ENCODE data around the gene GABRB1.

GABRB1 gene

DNA sequence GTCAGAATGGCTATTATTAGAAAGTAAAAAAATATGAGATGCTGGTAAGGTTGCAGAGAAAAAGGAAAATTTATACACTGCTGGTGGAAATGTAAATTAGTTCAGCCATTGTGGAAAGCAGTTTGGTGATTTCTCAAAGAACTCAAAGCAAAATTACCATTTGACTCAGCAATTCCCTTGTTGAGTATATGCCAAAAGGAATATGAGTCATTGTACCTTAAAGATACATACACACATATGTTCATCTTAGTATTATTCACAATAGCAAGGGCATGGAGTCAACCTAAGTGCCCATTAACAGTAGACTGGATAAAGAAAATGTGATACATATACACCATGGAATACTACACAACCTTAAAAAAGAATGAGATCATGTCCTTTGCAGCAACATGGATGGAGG, 284.0 kb downstream of the GABRB1 start:
- no peak overlapping the region for H3K27ac ChIP-seq
- TF ChIP-seq, protein P1, sequence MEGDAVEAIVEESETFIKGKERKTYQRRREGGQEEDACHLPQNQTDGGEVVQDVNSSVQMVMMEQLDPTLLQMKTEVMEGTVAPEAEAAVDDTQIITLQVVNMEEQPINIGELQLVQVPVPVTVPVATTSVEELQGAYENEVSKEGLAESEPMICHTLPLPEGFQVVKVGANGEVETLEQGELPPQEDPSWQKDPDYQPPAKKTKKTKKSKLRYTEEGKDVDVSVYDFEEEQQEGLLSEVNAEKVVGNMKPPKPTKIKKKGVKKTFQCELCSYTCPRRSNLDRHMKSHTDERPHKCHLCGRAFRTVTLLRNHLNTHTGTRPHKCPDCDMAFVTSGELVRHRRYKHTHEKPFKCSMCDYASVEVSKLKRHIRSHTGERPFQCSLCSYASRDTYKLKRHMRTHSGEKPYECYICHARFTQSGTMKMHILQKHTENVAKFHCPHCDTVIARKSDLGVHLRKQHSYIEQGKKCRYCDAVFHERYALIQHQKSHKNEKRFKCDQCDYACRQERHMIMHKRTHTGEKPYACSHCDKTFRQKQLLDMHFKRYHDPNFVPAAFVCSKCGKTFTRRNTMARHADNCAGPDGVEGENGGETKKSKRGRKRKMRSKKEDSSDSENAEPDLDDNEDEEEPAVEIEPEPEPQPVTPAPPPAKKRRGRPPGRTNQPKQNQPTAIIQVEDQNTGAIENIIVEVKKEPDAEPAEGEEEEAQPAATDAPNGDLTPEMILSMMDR (IDR thresholded peaks at IDR 0.05) = no peak
- DNase-seq = no peak

DNA sequence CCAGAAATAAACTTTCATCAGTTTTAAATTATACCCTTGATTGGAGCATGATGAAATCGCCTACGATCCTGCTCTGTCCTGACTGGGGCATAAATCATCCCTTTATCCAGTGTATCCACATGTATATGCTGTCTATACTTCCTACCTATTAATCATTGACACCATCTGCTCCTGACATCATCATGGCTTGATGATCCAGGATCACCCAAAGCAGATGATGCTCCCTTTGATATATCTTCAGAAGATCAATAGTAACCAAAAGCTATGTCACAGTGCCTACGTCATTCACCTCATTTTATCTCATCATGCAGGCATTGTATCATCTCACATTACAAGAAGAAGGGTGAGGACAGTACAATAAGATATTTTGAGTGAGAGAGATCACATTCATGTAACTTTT, 294.7 kb downstream of the GABRB1 start:
- no peaks in the 10 kb centered on the region for H3K36me3 ChIP-seq
- TF ChIP-seq, protein P1 (IDR thresholded peaks at IDR 0.05) = no peak
- H3K27ac ChIP-seq = no peak overlapping the region
- no peaks in the 10 kb centered on the region for H3K4me1 ChIP-seq
- no peak overlapping the region for H3K4me3 ChIP-seq
- no peaks in the 10 kb centered on the region for H3K9me3 ChIP-seq
- no peak for DNase-seq
- no peaks in the 10 kb centered on the region for H3K27me3 ChIP-seq
- intact Hi-C loops (cut with DNase I; ENCODE audit: low total_unique reads) = no loop called here

More for the DNA sequence above, 284.0 kb downstream of the GABRB1 start:
- Histone ChIP-seq H3K36me3 (no peaks in the 10 kb centered on the region), H3K4me1 (no peaks in the 10 kb centered on the region), H3K27me3 (no peaks in the 10 kb centered on the region), H3K9me3 (no peaks in the 10 kb centered on the region), H3K4me3 (no peak overlapping the region)
- intact Hi-C loops (cut with DNase I; ENCODE audit: low total_unique reads) = no loop called here

DNA sequence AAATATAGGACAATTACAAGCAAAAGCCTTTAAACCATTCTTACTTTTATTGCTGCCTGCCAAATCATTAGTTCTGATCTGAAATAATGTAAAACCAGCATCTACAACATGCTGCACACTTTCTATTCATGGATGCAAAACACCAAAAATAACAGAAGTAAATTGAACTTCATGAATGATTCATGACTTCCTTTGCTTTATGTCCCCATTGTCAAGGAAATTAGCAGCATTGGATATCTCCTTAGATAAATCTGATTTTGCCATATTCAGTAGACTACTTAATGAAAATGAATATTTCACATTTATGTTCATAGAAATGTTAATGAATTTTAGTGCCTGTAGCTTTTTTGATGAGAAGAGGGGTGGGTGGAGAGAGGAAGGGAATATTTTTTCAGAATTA, 299.5 kb downstream of the GABRB1 start:
- Histone ChIP-seq H3K27ac (no peak overlapping the region), H3K36me3 (no peaks in the 10 kb centered on the region), H3K9me3 (no peaks in the 10 kb centered on the region), H3K4me1 (no peaks in the 10 kb centered on the region), H3K4me3 (no peak overlapping the region), H3K27me3 (no peaks in the 10 kb centered on the region)
- DNase-seq = no peak
- intact Hi-C loops (cut with DNase I; ENCODE audit: low total_unique reads) = no loop called here
- TF ChIP-seq, protein P1 (IDR thresholded peaks at IDR 0.05) = no peak

- no peaks in the 10 kb centered on the region for H3K9me3 ChIP-seq
- TF ChIP-seq, protein P1 (IDR thresholded peaks at IDR 0.05) = no peak
- H3K4me3 ChIP-seq = no peak overlapping the region
- no peak for DNase-seq
- intact Hi-C loops (cut with DNase I; ENCODE audit: low total_unique reads) = no loop called here
- H3K4me1 ChIP-seq = no peaks in the 10 kb centered on the region
- no peaks in the 10 kb centered on the region for H3K36me3 ChIP-seq
- H3K27ac ChIP-seq = no peak overlapping the region
- no peaks in the 10 kb centered on the region for H3K27me3 ChIP-seq
These were observed 303.3 kb downstream of the GABRB1 start for GRCh38 chr4:47334652-47335051.

DNA sequence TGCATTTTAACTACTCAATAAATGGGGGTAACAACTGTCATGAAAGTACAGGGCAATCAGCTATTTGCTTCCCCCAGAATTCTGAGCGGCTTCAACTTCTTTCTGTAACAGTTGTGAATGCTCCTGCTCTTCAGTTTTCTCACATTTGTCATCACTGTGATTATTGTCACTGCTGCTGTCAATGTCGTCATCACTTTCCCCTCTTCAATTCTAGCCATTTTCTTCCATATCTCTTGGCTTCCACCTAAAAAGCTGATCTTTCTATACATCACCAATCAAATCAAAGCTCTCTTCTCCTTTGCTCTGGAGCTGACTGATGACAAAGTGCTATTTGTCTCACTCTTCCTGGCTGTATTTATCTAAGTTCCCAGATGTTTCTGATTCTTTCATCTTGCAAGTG, 306.5 kb downstream of the GABRB1 start:
- TF ChIP-seq, protein P1 (IDR thresholded peaks at IDR 0.05) = no peak
- intact Hi-C loops (cut with DNase I; ENCODE audit: low total_unique reads) = no loop called here
- no peaks in the 10 kb centered on the region for H3K36me3 ChIP-seq
- H3K27ac ChIP-seq = no peak overlapping the region
- DNase-seq = no peak
- H3K4me1 ChIP-seq = no peaks in the 10 kb centered on the region
- no peaks in the 10 kb centered on the region for H3K27me3 ChIP-seq
- H3K9me3 ChIP-seq = no peaks in the 10 kb centered on the region
- no peak overlapping the region for H3K4me3 ChIP-seq

DNA sequence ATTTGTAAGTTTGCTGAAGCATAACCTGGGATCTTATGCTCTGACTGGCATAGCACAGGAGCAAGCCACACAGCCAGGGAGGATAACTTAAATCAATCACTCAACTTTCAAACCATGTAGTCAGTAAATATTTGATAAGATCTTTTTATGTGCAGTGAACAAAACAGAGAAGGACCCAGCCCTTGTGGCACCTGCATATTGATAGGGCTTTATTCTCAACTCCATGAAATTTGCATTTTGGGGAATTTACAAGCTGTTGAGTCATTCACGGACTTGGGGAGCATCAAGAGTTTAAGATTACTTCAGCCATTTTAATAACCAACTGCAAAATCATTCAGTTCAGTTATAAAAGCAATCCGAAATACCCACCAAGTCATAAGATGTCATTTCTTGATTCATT, 309.5 kb downstream of the GABRB1 start:
- intact Hi-C loops (cut with DNase I; ENCODE audit: low total_unique reads) = no loop called here
- no peaks in the 10 kb centered on the region for H3K36me3 ChIP-seq
- H3K27ac ChIP-seq = no peak overlapping the region
- DNase-seq = no peak
- no peaks in the 10 kb centered on the region for H3K9me3 ChIP-seq
- H3K27me3 ChIP-seq = no peaks in the 10 kb centered on the region
- H3K4me1 ChIP-seq = no peaks in the 10 kb centered on the region
- TF ChIP-seq, protein P1 (IDR thresholded peaks at IDR 0.05) = no peak
- H3K4me3 ChIP-seq = no peak overlapping the region

Measured in tibial artery (tissue), 4 donors.